ENCODE results near the gene CEP89. TPM values are rescaled to one million over a fixed set of nuclear protein-coding genes. Genes with fewer than 3 reads are reported as not detected.

The CEP89 gene
- total RNA-seq, 3 donors from 2014 or later, result 12.6 to 19.0 (median 16.1) TPM

DNA sequence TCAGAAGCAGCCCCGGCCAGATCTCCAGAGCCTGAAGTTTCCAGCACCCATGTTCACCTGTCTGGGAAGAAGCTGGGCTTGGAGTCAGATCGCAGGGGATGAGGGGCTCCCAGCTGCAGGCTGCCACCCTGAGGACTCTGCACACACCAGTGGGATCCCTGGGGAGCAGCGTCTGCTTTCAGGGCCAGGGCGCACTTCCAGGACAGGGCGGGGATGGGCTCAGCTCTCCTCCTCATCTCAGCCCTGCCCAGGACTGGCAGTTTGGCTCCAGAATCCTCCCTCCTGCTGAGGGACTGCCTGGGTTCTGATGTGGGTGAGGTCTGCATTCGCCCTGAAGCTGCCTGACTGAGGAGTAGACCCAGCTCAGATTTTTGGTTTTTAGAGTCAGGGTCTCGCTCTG is 105.7 kb downstream of the CEP89 start:
- ATAC-seq, result no peak
- no peaks in the 10 kb centered on the region for H3K36me3 ChIP-seq (ENCODE audit: low read depth)
- H3K4me1 ChIP-seq (ENCODE audit: low read depth), result no peaks in the 10 kb centered on the region
- intact Hi-C loops (cut with DNase I, micrococcal nuclease), result no loop called here
- no peaks in the 10 kb centered on the region for H3K9me3 ChIP-seq
- H3K4me3 ChIP-seq, result no peak overlapping the region
- DNase-seq, result no peak
- TF ChIP-seq, protein P1, sequence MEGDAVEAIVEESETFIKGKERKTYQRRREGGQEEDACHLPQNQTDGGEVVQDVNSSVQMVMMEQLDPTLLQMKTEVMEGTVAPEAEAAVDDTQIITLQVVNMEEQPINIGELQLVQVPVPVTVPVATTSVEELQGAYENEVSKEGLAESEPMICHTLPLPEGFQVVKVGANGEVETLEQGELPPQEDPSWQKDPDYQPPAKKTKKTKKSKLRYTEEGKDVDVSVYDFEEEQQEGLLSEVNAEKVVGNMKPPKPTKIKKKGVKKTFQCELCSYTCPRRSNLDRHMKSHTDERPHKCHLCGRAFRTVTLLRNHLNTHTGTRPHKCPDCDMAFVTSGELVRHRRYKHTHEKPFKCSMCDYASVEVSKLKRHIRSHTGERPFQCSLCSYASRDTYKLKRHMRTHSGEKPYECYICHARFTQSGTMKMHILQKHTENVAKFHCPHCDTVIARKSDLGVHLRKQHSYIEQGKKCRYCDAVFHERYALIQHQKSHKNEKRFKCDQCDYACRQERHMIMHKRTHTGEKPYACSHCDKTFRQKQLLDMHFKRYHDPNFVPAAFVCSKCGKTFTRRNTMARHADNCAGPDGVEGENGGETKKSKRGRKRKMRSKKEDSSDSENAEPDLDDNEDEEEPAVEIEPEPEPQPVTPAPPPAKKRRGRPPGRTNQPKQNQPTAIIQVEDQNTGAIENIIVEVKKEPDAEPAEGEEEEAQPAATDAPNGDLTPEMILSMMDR (IDR thresholded peaks at IDR 0.05), result no peak

DNA sequence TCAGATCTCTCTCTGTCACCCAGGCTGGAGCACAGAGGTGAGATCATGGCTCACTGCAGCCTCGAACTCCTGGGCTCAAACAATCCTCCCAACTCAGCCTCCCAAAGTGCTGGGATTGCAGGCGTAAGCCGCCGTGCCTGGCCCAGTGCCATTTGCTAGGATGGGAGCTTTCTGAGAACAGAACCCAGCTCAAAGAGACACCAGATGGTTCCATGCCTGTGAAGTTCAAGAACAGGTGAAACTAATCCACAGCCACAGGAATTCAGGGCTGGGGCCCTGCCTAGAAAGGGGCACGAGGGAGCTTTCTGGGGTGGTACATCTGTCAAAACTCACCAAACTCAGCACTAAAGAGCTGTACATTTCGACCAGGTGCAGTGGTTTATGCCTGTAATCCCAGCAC is 106.4 kb downstream of the CEP89 start:
- TF ChIP-seq, protein P1 (IDR thresholded peaks at IDR 0.05), result no peak
- DNase-seq, result no peak
- no peaks in the 10 kb centered on the region for H3K9me3 ChIP-seq
- intact Hi-C loops (cut with DNase I, micrococcal nuclease), result no loop called here
- H3K4me1 ChIP-seq (ENCODE audit: low read depth), result no peaks in the 10 kb centered on the region
- H3K4me3 ChIP-seq, result no peak overlapping the region
- ATAC-seq, result no peak
- H3K36me3 ChIP-seq (ENCODE audit: low read depth), result no peaks in the 10 kb centered on the region

DNA sequence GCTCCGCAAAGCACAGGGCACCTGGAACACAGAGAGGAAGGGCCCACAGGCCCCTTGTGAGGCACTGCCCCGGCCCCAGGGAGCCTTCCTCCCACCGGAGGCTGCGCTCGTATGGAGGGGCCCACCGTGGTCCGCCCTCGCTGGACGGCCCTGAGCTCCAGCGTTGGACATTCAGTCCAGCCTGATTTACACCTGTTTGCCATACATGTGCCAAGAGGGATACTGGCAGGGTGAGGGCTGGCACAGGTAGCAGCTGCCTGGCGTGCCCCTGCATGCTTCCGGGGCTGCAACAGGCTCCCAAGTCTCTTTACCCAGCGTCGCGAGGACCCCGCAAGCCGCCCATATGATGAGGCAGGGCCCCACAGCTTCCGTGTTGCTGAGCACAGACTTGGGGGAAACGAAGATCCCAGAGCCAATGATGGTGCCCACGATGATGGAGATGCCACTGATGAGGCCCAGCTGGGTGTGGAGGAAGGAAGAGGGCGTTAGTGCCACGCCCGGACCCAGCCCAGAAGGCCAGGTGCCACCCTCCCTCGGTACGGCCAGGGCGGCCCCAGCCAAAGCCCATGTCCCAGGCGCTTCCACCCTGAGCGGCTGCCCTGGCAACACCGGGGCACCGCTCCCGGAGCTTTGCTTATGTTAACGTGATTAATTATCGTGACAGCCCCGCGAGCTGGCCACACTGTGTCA is 107.3 kb downstream of the CEP89 start:
- TF ChIP-seq, protein P1 (IDR thresholded peaks at IDR 0.05), result no peak
- H3K36me3 ChIP-seq (ENCODE audit: low read depth), result no peaks in the 10 kb centered on the region
- peak; percentile 25 for ATAC-seq

DNA sequence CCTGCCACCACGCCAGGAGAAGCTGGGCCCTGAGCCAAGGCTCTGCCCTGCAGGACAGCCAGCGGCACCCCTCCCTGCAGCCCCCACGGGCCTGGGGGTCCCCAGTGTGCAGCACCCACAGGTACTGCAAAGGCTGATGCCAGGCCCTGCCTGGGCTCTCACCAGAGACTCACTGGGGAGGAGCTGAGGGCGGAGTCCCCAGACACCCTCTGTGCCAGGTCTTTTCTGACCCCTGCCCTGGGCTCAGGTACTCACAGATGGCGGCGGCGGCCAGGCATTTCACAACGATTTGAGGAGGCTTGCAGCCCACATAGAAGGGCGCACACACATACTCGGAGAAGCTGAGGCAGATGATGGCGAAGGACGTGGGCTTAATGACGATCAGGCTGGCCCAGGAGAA is 107.9 kb downstream of the CEP89 start:
- TF ChIP-seq, protein P1 (IDR thresholded peaks at IDR 0.05), result no peak
- DNase-seq, result no peak
- no peak overlapping the region for H3K4me3 ChIP-seq
- no peaks in the 10 kb centered on the region for H3K36me3 ChIP-seq (ENCODE audit: low read depth)
- no peaks in the 10 kb centered on the region for H3K9me3 ChIP-seq
- intact Hi-C loops (cut with DNase I, micrococcal nuclease), result no loop called here
- no peak for ATAC-seq
- H3K4me1 ChIP-seq (ENCODE audit: low read depth), result no peaks in the 10 kb centered on the region

More for the DNA sequence above, 107.3 kb downstream of the CEP89 start:
- Histone ChIP-seq H3K9me3 (no peaks in the 10 kb centered on the region), H3K4me1 (ENCODE audit: low read depth) (no peaks in the 10 kb centered on the region), H3K4me3 (no peak overlapping the region)
- intact Hi-C loops (cut with DNase I, micrococcal nuclease), result no loop called here
- DNase-seq, result no peak

DNA sequence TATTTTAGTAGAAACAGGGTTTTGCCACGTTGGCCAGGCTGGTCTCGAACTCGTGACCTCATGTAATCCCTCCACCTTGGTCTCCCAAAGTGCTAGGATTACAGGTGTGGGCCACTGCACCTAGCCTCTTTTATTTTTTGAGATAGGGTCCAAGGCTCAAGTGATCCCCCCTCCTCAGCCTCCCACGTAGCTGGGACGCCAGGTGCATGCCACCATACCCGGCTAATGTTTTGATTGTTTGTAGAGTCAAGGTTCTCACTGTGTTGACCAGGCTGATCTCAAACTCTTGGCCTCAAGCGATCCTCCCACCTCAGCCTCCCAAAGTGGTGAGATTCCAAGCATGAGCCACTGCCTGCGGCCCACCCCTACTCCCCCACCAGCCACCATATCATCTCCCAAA is 108.5 kb downstream of the CEP89 start:
- H3K4me1 ChIP-seq (ENCODE audit: low read depth), result no peaks in the 10 kb centered on the region
- TF ChIP-seq, protein P1 (IDR thresholded peaks at IDR 0.05), result no peak
- no peaks in the 10 kb centered on the region for H3K36me3 ChIP-seq (ENCODE audit: low read depth)
- H3K9me3 ChIP-seq, result no peaks in the 10 kb centered on the region
- intact Hi-C loops (cut with DNase I, micrococcal nuclease), result no loop called here
- DNase-seq (no peak), ATAC-seq (no peak)
- H3K4me3 ChIP-seq, result no peak overlapping the region

DNA sequence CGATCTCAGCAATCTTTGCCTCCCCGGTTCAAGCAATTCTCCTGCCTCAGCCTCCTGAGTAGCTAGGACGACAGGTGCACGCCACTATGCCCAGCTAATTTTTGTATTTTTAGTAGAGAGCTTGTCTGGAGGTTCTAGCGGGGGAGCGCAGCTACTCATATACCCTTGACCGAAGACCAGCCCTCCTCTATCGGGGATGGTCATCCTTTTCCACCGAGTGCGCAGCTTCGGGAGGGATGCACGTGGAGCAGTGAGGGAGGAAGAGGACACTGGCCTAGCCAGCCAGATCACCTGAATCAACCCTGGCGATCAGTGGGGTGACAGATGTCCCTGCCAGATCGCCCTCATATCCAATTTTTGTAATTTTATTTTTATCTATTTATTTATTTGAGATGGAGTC is 109.0 kb downstream of the CEP89 start:
- TF ChIP-seq, protein P1 (IDR thresholded peaks at IDR 0.05), result no peak
- H3K36me3 ChIP-seq (ENCODE audit: low read depth), result no peaks in the 10 kb centered on the region
- intact Hi-C loops (cut with DNase I, micrococcal nuclease), result no loop called here

More for the DNA sequence above, 109.0 kb downstream of the CEP89 start:
- no peak for DNase-seq
- ATAC-seq, result no peak
- no peak overlapping the region for H3K4me3 ChIP-seq
- H3K4me1 ChIP-seq (ENCODE audit: low read depth), result no peaks in the 10 kb centered on the region
- H3K9me3 ChIP-seq, result no peaks in the 10 kb centered on the region
